T1000 (cell line): Measurements from ENCODE around the gene SLX4IP.

Experiments used
- DNase-seq: peaks from one replicate; lab custom pipeline; 2025; ENCODE audit warnings: mixed read lengths; lab: John Stamatoyannopoulos, UW

Gene SLX4IP

DNA sequence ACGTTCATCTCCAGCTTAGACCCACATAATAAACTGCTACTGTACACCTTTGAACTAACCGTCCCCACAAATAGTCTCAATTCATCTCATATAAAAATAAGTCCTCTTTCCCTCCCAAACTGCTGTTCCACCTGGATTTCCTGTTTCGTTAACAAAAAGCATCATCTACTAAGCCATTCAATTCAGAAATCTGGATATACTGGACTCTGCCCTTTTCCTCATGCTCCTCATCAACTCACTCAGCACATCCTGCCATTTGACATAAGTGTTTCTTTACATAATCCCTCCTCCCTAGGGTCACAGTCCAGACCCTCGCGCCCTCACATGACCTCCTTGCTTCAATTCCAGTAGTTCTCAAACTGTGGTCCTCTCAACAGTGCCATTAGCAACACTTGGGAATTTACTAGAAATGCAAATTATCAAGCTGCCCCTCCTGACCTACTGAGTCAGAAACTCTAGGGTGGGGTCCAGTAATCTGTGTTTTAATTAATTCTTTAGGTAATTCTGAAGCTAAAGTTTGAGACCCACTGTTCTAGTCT is 5.6 kb upstream of the SLX4IP start:
- no peak for DNase-seq

- no peak for DNase-seq
These were observed 5.1 kb upstream of the SLX4IP start for GRCh38 chr20:10430000-10430466.

DNA sequence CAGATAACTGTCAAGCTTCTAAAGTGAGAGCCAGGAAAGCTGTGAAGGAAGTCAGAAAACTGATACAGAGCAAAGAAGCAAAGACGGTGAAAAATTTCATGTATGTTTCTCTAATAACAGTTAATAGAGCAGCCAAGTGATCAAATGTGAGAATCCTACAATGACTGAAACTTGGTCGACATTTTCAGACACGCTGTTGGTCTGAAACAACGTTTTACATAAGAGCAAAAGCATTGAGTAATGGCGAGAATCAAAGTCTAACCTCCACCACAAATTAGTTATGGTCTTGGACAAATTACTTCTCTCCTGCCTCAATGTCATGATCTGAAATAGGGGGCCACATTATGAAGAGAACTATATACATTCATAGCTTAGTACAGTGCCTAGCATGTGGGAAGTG is 4.4 kb upstream of the SLX4IP start:
- no peak for DNase-seq

- DNase-seq, result no peak
These were observed 3.0 kb upstream of the SLX4IP start for GRCh38 chr20:10432079-10432478.

DNA sequence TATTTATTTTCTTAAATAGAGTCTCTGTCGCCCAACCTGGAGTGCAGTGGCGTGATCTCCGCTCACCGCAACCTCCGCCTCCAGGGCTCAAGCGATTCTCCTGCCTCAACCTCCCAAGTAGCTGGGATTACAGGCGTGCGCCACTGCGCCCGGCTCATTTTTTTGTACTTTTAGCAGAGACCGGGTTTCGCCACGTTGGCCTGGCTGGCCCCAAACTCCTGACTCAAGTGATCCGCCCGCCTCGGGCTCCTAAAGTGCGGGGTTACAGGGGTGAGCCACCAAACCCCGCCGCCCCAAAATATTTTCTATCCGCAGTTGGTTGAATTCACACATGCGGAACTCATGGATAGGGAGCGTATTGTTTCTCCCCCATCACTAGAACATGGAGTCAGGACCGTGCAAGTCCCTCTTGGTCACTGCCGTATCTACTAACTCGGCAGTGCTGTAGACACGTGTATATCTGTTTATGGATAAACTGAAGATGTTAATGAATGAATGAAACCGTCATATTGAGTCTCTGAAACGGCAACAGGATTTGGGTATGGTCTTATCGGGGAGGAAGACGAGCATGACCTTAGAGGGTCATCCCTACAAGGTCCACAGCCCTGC is 2.0 kb upstream of the SLX4IP start:
- DNase-seq, result no peak

GRCh38 chr20:10433623-10434466 is 1.3 kb upstream of the SLX4IP start, which contains the start of gene MKKS:
TSS of gene MKKS (minus strand) at chr20:10434222. CDS start at chr20:10413514, 20,708 bp downstream.
- peak; percentile 81 for DNase-seq

DNA sequence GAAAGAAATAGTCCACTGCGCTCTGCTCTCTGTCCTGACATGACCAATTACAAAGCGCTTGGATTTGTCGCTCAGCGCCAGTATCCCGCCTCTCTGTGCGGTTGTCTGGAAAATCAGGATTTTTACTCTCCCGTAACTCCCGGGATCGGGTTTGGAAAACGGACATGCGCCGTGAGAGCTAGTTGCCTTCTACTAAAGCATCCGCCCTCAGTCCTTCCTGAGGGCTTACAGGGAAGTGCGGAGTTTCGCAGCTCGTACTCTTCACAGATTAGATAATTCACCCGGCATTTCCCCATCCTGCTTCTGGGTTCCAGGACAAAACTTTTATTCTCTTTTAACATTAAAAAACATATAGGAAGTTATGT is 656 bp upstream of the SLX4IP start:
- peak; percentile 83 for DNase-seq

DNA sequence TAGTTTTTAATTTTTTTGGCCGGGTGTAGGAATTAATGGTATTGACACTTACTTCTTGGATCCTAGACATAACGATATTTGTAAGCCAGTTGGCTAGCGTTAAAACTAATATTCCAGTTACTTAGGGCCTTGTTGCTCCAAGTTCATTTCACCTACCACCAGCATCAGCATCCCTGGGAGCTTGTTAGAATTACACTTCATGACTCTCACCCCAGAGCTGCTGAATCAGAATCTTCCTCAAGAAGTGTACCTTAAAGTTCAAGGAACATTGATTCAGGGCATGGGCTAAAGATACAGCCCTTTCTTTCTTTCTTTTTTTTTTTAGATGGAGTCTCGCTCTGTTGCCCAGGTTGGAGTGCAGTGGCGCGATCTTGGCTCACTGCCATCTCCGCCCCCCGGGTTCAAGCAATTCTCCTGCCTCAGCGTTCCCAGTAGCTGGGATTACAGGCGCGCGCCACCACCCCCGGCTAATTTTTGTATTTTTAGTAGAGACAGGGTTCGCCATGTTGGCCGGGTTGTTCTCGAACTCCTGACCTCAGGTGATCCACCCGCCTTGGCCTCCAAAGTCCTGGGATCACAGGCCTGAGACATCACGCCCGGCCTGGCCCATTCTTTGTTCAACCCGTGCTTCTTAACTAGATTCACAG is 1.1 kb downstream of the SLX4IP start:
- DNase-seq, result no peak

DNA sequence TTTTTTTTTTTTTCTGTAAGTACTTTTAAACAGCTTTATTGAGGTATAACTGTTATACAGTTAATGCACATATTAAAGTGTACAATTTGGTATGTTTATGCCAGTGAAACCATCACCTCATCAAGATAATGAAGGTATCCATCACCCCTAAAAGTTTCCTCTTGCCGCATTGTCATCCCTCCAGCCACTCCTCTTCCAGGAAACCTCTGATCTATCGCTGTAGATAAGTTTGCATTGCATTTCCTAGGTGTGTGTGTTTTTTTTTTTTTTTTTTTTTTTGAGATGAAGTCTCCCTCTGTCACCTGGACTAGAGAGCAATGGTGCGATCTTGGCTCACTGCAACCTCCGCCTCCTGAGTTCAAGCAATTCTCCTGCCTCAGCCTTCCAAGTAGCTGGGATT is 3.1 kb downstream of the SLX4IP start:
- DNase-seq, result no peak

DNA sequence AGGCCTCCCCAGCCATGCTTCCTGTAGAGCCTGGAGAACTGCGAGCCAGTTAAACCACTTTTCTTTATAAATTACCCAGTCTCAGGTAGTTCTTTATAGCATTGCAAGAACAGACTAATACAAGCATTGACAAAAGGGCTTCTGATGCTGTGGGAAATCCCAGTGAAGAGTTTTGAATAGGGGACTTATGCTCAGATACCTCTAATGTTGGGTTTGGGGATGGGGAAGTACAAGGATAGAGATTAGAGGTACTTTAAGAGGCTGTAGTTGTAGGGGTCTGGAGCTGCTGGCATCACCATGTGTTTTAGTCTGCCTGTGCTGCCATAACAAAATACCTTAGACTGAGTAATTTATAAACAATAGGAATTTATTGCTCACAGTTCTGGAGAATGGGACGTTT is 8.8 kb downstream of the SLX4IP start:
- DNase-seq, result no peak

GRCh38 chr20:10445758-10446157 is 10.7 kb downstream of the SLX4IP start:
- DNase-seq, result no peak

DNA sequence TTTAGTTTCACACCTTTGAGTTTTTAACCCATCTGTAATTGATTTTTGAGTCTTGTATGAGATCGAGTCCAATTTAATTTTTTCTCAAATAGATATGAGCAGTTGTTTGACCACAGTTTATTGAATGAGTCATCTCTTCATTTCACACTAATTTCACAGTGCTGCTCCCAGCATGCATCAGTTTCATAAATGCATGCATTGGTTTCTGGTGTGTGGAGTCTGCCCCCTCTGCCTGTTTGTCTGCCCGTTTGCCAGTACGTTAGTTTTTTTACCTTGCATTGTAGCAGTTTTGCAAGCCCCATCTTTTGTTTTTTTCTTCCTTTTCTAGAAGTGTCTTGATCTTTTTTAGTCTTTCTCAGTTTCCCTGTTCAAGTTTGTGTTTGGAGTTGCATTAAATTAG is 11.9 kb downstream of the SLX4IP start:
- no peak for DNase-seq

DNA sequence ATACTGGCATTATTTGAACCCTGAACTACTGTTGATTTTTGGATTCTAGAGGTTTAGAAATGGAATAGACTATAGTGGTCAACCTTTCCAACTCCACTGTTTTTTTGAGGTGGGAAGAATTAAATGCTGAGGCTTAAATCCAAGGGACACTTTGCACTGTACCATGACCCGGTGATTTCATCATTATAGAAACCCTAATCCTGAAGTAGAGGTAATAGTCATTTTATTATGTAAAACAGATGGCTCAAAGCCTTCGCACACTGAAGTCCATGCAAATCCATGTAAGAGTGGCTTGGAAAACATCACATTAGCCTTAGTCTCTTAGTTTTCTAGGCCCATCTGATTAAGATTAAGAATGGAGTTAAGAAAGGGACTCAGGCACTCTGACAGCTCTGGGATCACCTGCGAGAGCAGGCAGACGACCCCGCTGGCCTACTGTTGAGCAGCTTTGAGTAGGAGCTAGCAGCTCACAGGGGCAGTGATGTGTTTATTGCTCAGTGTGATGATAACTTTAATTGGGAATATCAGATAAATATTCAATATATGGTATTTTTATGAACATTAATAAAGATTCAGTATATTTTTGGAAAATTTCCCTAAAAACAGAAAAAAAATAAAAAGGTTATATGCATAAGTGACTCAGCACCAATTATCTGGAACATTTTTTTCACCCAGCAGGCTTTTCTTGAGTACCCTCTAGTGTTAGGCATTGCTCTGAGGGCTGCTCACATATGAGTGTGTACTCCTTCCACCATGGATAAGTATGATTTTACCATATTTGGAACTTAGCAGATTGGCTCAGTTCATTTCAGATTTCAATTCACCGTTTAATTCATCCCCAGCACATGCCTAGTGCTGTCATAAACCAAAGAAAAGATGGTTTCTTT is 13.4 kb downstream of the SLX4IP start:
- no peak for DNase-seq

- no peak for DNase-seq
These were observed 14.2 kb downstream of the SLX4IP start for GRCh38 chr20:10449270-10449669.

DNA sequence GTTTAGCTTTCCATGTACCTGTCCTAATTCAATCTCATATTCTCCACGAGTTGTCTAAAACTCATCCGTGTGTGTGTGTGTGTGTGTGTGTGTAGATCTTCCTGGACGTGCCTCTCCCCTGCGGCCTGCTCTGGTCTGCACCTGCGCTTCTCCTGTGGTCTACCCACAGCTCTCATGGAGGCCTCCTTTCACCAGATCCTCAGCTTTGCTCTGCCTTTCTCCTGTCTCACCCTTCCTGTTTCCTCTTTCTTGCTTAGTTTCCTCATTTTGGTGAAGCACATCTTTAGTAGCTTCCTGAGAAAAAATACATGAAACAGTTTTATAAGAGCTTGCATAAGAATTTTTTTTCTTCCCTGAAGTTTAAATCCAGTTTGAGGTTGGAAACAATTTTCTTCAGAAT is 18.1 kb downstream of the SLX4IP start:
- no peak for DNase-seq

DNA sequence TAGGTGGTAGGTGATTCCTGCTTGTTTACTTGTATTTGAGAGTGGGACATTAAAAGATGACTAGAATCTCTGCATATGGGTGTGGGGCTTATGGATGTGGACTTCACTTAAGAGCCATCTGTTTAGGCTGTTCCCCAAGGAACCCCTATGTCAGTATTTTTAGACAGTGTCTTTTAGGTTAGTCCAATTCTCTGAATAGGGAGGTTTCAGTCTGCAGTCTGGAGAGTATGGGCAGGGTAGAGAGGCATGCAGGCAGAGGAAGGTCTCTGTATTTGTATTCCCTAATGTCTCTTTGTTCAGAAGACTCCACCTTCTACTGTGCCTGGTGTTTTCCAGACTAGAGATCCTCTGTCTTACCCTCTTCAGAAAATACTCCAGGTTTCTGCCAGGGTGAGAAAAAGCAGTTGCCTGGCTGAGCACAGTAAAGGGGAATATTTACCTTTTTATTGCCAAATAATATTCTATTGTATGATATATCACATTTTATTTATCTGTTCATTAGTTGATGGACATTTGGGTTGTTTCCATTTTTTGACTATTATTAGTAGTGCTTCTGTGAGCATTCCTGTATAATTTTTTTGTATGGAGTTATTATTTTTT is 19.1 kb downstream of the SLX4IP start:
- no peak for DNase-seq

- no peak for DNase-seq
These were observed 26.4 kb downstream of the SLX4IP start for GRCh38 chr20:10461495-10461894.

DNA sequence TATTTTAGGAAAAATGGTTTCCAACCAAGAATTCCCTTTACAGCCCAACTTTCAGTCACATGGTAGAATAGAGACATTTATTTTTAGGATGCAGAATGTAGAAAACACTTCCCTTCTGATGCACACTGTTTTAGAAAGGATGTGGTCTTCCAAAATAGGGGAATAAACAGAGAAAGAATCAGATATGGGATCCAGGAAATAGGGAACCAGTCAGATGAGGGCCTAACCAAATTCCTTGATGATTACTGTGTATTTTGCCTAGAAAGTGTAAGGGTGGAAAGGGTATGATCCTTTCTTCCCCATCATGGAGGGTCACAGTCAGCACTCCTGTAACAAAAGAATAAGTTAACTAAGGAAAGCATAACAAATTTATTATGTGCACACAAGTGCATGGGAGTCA is 27.4 kb downstream of the SLX4IP start:
- DNase-seq, result no peak

GRCh38 chr20:10463622-10464021 is 28.5 kb downstream of the SLX4IP start:
- DNase-seq, result no peak

- no peak for DNase-seq
These were observed 30.0 kb downstream of the SLX4IP start for GRCh38 chr20:10465135-10465534.

GRCh38 chr20:10466325-10466724 is 31.2 kb downstream of the SLX4IP start:
- DNase-seq, result no peak
